Uterus (tissue), 4 donors: Measurements from ENCODE around the gene LRRC1. TPM values are rescaled to one million over a fixed set of nuclear protein-coding genes. Genes with fewer than 3 reads are reported as not detected.

Source experiments
- DNase-seq, 2 donors: peaks; one replicate each; pipeline ENCODE4 v3.0.0-alpha.2; 2019 to 2020
- H3K27ac ChIP-seq, 2 donors: fragments of 200-600 bp; sonication (generic); 1 replicate in 1 of 2; 2 replicates in 1 of 2; pipeline ENCODE4 v1.5.1; 2016 to 2018
- H3K27me3 ChIP-seq, 2 donors: fragments of 200-600 bp; sonication (generic); one replicate each; pipeline ENCODE4 v1.5.1; 2018 to 2019; ENCODE audit warnings: control low read depth in 1 of 2
- H3K36me3 ChIP-seq, 2 donors: fragments of 200-600 bp; sonication (generic); one replicate each; pipeline ENCODE4 v1.5.1; 2019; ENCODE audit warnings: control low read depth in 1 of 2
- H3K4me1 ChIP-seq, 2 donors: fragments of 200-600 bp; sonication (generic); one replicate each; pipeline ENCODE4 v1.5.1; 2018 to 2019; ENCODE audit warnings: control low read depth in 1 of 2
- H3K4me3 ChIP-seq, 2 donors: fragments of 200-600 bp; sonication (generic); 1 replicate in 1 of 2; 2 replicates in 1 of 2; pipeline ENCODE4 v1.5.1; 2018 to 2019; ENCODE audit warnings: mild to moderate bottlenecking in 1 of 2
- H3K9me3 ChIP-seq, 2 donors: fragments of 200-600 bp; sonication (generic); one replicate each; pipeline ENCODE4 v1.5.1; 2019; ENCODE audit warnings: control low read depth in 1 of 2
- CTCF ChIP-seq, 4 experiments: fragments of 200-600 bp in 2 of 4; fragments of 450-650 bp in 2 of 4; sonication (generic) in 2 of 4; IDR thresholded peaks; one replicate each; pipeline ENCODE4 v1.5.1; 2016 to 2019; ENCODE audit warnings: antibody characterized with exemption in 4 of 4, mild to moderate bottlenecking in 2 of 4, moderate library complexity in 1 of 4
- POLR2A ChIP-seq, 2 donors: fragments of 450-650 bp; IDR thresholded peaks; one replicate each; pipeline ENCODE4 v1.6.1; 2016; ENCODE audit warnings: antibody characterized with exemption in 2 of 2, mild to moderate bottlenecking in 1 of 2, moderate library complexity in 1 of 2
- intact Hi-C: fragments of 100-400 bp; cut with DNase I; formaldehyde crosslinking; loops from one replicate; pipeline ENCODE4 v1.15.1; 2023; ENCODE audit warnings: low total_unique reads
- total RNA-seq, 4 donors: library from RNA; depleted of rRNA in 3 of 4; stranded (reverse); fragments of >200 nt in 3 of 4; gene quantifications; one replicate each; pipeline versions ENCODE4 v1.1.0 to v1.2.4, GENCODE V29; 2014 to 2023
- donor health status: DM: yes; HTN: yes; CAD: no.

Gene LRRC1
- total RNA-seq, 4 donors from 2014 or later = 4.4 to 39.7 (median 17.7) TPM

DNA sequence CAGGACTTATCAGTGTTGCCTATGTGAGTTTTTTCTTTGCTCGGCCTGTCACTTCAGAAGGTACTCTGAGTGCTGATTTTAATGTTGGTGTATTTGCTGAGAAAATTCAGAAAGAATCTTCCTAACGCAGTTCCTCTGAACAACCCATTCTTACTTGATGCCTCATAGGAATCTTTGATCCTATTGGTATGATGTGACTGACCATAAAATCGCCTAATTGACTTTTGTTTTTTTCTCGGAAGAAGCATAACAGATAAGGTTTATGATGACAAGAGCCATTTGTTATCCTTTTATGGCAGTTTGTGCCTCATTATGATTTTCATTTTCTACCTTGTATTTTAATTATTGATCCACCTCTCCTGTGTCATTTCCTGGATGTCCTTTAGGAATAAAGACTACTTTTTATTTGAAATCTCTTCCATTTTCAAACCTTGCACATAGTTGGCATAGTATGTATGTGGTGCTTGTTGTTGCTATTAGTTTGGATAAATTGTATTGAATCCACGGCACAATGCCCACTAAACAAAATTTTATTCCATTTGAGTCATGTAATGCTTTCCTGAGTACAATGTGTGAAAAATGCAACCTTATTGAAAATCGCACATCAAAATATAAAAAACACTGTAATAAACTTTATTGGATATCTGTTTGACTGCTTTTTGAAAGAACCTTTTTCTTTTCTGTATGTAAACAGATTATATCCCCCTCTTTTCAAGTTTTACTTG is 37.3 kb downstream of the LRRC1 start:
- no peak overlapping the region for H3K4me3 ChIP-seq
- no peaks in the 10 kb centered on the region for H3K27me3 ChIP-seq
- intact Hi-C loops = no loop called here
- no peaks in the 10 kb centered on the region for H3K9me3 ChIP-seq
- no peak overlapping the region for H3K27ac ChIP-seq
- no peaks in the 10 kb centered on the region for H3K36me3 ChIP-seq
- TF ChIP-seq CTCF (IDR thresholded peaks at IDR 0.05) (no peak), POLR2A (IDR thresholded peaks at IDR 0.05) (no peak)
- no peaks in the 10 kb centered on the region for H3K4me1 ChIP-seq
- no peak for DNase-seq

GRCh38 chr6:53833155-53833554 is 38.4 kb downstream of the LRRC1 start:
- Histone ChIP-seq H3K27me3 (no peaks in the 10 kb centered on the region), H3K4me1 (no peaks in the 10 kb centered on the region), H3K36me3 (no peaks in the 10 kb centered on the region), H3K4me3 (no peak overlapping the region), H3K9me3 (no peaks in the 10 kb centered on the region), H3K27ac (no peak overlapping the region)
- intact Hi-C loops = no loop called here
- DNase-seq = no peak
- TF ChIP-seq CTCF (IDR thresholded peaks at IDR 0.05) (no peak), POLR2A (IDR thresholded peaks at IDR 0.05) (no peak)

DNA sequence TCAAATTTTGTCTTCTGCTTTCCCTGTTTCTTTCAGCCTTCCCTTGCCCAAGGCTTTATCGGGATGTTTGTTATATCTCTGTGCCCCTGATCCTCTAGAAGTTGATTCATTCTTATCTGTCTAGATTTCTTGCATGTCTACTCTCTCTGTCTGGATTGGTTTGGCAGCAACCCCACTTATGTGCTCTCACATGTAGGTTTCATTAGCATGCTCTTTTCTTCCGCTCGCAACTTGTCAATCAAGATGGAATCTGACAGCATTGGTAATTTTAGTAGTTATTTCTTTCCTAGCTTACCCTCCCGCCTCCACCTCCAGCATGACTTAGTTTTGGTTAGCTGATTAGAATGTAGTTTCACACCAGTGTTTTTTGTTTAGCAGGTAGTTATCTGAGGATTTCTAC is 39.3 kb downstream of the LRRC1 start:
- no peak for DNase-seq
- intact Hi-C loops = no loop called here
- Histone ChIP-seq H3K36me3 (peaks cover 0 to 3% of the 10 kb centered on the region in 2 donors), H3K4me3 (no peak overlapping the region), H3K27ac (no peak overlapping the region), H3K9me3 (no peaks in the 10 kb centered on the region), H3K27me3 (no peaks in the 10 kb centered on the region), H3K4me1 (no peaks in the 10 kb centered on the region)
- no peak for TF ChIP-seq POLR2A (IDR thresholded peaks at IDR 0.05)
- TF ChIP-seq CTCF (IDR thresholded peaks at IDR 0.05) = no peak

DNA sequence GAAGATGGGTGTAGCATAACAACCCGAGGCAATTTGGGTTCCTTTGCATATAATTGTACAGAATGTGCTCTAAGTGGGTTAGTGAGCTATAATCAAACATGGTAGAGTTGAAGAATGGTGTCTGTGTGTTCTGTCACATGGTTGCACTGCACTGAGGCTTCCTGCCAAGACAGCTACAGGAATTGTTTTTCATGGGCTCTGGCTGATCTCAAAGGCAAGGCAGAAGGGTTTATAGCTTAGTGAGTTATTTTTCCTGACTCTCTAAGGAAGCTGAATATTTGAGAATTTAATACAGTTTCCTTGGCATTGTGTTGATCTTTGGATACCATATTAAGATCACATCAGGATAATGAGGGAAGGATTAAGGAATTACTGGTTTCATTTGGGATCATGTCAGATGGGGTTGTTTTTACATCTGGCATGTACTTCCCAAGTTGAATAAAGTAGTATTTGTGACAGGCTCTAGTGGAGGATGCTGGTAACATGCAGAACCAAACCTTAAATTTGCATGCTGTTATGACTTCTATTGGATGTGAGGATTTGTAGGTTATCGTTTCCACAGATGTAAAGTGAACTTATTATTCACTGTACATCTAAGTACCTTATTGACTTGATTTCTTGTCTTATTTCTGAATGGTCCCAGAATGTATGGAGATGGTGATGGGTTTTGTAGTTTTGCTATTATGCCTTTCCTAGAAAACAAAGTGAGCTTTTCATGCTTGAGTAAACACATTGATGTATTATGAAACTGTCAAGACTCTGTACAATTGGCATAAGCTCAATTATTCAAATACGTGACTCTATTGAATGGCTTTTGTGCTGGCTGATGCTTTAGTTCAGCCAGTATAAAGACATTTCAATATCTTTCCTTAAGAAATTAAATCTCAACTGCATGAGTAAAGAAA is 43.3 kb downstream of the LRRC1 start:
- Histone ChIP-seq H3K9me3 (no peaks in the 10 kb centered on the region), H3K36me3 (peaks cover 0 to 3% of the 10 kb centered on the region in 2 donors), H3K4me1 (no peaks in the 10 kb centered on the region), H3K27ac (no peak overlapping the region), H3K4me3 (no peak overlapping the region), H3K27me3 (no peaks in the 10 kb centered on the region)
- intact Hi-C loops = no loop called here
- TF ChIP-seq POLR2A (IDR thresholded peaks at IDR 0.05) (no peak), CTCF (IDR thresholded peaks at IDR 0.05) (no peak)
- peak in 1 of 2 donors; percentile 22 for DNase-seq

- Histone ChIP-seq H3K27me3 (no peaks in the 10 kb centered on the region), H3K4me1 (no peaks in the 10 kb centered on the region), H3K4me3 (no peak overlapping the region), H3K9me3 (no peaks in the 10 kb centered on the region), H3K36me3 (peaks cover 0 to 3% of the 10 kb centered on the region in 2 donors), H3K27ac (no peak overlapping the region)
- intact Hi-C loops = no loop called here
- no peak for TF ChIP-seq CTCF (IDR thresholded peaks at IDR 0.05)
- TF ChIP-seq POLR2A (IDR thresholded peaks at IDR 0.05) = no peak
- DNase-seq = no peak
Measured at GRCh38 chr6:53840027-53840426, 45.2 kb downstream of the LRRC1 start.
